DLD1 (cell line): Measurements from ENCODE around the gene NTNG1.

Experiments used
- in situ Hi-C: cut with HindIII; loops from 2 replicates; pipeline ENCODE4 v1.10.0; 2017; ENCODE audit warnings: low sequenced_read_pairs

Gene NTNG1

GRCh38 chr1:107487506-107487905 lies 346.7 kb downstream of the NTNG1 start:
- in situ Hi-C loops = no loop called here

GRCh38 chr1:107491582-107491981 lies 350.7 kb downstream of the NTNG1 start:
- in situ Hi-C loops = no loop called here

DNA sequence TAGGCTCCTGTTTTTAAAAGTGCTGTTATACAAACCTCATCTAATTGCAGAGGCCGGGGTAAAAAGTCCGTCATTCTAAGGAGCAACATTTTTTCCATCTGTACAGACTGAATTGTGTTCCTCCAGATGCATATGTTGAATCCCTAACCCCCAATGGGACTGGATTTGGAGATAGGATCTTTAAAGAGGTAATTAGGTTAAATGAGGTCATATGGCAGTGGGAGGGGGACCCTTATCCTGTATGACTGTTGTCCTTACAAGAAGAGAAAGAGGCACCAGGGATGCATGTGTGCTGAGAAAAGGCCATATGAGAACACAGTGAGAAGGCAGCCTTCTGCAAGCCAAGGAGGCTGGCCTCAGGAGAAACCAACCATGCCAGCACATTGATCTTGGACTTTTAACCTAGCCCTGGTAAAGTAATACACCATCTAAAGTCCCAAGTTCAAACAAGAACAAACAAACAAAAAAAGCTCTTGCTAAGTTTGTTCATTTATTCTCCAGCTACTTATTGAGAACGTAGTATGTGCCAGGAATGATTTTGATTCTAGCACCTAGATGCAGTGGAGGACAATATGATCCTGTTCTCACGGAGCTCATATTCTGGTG lies 352.4 kb downstream of the NTNG1 start:
- in situ Hi-C loops = no loop called here

GRCh38 chr1:107494061-107494460 lies 353.2 kb downstream of the NTNG1 start:
- in situ Hi-C loops = no loop called here

DNA sequence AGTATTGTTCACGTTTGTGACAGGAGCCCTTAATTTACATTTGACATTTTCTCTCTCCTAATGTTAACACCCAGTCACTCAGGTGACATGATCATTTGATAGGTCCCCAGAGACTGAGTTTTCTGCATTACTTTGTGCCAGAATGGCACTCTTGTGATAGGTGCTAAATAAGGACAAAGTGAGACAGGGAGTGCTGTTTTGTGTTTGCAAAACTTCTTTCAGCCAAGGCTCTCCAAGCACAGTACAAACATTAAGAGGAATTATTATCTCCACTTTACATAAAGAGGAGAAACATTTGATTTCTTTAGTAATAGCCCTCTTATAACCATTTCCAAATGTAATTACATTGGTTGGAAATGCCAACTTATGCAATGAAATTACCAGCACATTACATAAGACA lies 355.2 kb downstream of the NTNG1 start:
- in situ Hi-C loops = no loop called here

- in situ Hi-C loops = no loop called here
These were observed 358.4 kb downstream of the NTNG1 start for GRCh38 chr1:107499139-107499744.

- in situ Hi-C loops = no loop called here
These were observed 360.3 kb downstream of the NTNG1 start for GRCh38 chr1:107501081-107501605.

GRCh38 chr1:107510347-107510746 lies 369.5 kb downstream of the NTNG1 start:
- in situ Hi-C loops = no loop called here

DNA sequence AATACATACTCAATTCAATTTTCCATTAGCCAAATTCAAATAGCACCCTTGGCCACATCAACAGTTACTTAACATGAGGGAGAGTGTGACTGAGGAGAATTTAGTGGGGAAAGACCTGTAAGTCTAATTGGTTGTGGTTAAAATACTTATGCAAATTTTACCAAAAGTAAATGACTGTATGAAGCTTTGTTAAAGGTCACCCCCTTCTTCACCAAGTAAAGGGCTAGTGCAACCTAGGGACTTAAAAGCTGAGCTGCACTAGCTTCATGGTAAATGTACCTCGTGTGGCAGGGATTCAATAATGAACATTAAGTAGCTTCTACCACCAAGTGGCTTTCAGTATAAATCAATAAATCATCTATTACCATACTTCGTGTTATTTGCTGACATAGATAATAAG lies 372.0 kb downstream of the NTNG1 start:
- in situ Hi-C loops = no loop called here

DNA sequence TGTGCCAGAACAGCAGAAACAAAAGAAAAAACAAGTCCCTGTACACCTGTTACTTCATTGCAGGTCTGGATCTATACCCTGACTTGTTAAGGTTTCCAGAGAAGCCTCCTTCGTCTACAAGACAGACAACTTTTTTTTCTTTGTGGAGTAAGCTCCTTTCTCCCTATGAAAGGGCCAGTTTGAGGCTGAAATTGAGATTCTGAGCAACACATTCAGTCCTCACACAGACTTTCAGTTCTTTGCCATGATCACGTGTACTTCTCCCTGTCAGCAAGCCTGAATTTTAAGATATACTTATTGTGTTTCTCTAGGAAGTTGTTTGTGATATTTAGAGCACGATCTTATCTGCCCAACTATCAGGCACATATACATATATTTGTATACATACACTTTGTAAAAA lies 374.0 kb downstream of the NTNG1 start:
- in situ Hi-C loops = no loop called here

- in situ Hi-C loops = no loop called here
These were observed 374.9 kb downstream of the NTNG1 start for GRCh38 chr1:107515702-107516101.

DNA sequence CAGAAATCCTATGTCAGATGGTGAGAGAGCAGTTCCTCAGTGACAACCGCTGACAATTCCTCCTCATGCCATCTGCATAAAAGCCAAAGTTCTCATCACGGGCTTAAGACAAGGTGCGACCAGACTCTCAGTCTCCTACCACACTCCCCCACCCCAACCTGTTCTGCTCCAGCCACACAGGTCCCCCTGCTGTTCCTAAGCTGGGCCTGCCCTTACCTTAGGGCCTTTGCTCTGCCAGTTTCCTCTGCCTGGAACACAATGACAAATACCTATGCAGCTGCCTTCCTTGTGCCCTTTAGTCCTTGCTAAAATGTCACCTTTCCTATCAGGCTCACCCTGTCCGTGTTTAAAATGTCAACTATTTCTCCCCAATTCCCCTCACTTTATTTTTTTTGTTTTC lies 382.2 kb downstream of the NTNG1 start:
- in situ Hi-C loops = no loop called here

DNA sequence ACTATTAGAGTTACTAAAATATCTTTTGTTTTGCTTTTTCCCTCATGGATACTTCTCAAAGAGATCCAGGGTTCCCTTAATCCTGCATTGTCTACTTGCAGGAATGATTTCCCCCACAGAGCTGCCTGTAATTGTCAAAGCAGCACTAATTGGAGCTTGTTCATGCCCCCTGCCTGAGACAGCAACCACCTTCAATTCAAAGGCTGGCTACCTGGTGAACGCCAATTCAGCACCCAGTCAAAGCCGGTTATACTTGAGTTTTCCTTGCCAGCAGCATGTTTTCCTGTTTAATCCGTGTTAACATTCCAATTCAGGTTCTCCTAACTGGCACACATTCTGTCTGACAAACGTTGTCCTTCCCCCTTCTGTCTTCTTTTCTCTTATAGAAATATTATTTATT lies 382.9 kb downstream of the NTNG1 start:
- in situ Hi-C loops = no loop called here

DNA sequence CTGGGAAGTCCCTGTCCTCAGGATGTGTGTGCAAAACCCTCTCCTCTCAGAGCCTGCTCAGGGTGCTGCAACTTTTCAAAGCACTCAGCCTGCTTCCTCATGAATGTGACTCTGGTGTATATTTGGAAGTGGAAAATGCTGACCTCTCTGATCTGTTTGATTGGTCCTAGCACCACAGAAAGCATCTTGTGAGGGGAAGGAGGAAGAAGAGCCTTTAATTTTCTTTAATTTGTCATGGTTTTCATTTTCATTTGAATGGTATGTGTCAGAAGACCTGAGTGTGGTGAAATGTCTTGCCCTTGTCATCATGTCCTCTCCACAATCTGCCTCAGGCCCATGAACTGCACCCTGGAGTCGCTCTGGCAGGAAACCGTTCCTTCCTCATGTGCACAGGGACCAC lies 383.5 kb downstream of the NTNG1 start:
- in situ Hi-C loops = no loop called here

DNA sequence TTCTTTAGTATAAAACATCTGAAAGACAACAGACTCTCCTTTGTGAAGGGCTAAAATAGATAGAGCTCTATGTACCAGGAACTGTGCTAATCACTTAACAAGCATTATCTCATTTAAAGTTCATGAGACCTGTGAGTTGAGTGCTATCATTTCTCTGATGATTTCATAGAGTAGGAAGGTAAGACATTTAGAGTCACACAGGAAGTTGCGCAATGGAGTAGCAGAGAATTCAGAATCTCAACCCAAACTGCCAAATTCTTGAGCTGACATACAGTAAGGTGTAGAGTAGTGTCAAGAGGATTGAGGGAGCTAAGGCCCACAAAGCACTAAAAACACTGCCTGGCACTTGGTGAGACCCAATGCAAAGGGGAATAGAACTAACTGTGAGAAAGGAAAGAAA lies 384.3 kb downstream of the NTNG1 start:
- in situ Hi-C loops = no loop called here

GRCh38 chr1:107525961-107526360 lies 385.1 kb downstream of the NTNG1 start:
- in situ Hi-C loops = no loop called here

- in situ Hi-C loops = no loop called here
These were observed 385.8 kb downstream of the NTNG1 start for GRCh38 chr1:107526524-107527198.

- in situ Hi-C loops = no loop called here
These were observed 388.8 kb downstream of the NTNG1 start for GRCh38 chr1:107529511-107530149.

DNA sequence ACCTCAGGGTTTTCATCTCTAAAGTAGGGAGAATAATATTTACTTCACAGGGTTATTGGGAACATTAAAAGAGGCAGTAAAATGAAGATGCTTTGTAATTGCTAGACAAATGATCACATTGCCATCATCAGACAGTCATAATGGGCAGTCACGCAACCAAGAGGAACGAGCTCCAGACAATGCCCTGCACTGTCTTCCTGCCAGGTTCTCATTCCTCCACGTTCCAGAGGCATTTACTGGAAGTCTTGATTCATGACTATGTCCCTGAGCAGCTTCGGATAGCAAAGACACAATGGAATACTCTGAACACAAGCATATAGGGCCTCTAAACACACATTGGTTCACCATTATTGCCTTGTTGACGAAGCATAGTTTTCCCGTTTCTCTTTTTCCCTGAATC lies 389.7 kb downstream of the NTNG1 start:
- in situ Hi-C loops = no loop called here

DNA sequence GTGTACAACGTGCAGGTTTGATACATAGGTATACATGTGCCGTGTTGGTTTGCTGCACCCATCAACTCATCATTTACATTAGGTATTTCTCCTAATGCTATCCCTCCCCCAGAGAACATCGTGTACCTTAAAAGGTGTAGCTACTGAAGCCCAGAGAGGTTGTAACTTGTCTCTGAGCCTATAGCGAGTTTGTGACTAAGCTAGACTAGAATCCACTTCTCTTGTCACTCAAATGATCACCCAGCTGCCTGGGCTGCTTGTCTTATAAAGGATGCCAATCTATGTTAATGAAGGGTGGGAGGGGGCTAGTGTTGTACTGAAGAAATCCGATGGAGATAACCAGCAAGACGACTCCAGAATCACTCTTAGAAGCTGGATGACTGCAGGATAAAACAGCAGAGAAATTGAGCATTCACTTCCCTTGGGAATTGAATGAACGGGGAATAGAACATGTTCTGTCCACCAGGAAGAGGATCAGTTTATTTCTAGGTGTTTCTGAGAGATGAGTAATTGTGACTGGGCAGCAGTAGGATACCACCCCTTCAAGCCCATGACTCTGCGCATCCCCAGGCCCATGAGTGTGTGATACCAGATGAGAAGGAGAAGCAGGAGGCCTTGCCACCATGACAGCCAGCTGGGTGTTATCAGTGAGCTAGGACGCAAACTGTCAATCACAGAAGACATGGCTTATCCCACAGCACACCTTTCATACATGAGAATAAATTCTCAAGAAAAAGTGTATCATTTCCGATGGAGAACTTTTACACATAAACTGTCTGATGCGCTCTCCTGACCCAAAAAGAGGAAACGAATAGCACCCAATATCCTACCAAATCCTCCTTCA lies 390.4 kb downstream of the NTNG1 start:
- in situ Hi-C loops = no loop called here

DNA sequence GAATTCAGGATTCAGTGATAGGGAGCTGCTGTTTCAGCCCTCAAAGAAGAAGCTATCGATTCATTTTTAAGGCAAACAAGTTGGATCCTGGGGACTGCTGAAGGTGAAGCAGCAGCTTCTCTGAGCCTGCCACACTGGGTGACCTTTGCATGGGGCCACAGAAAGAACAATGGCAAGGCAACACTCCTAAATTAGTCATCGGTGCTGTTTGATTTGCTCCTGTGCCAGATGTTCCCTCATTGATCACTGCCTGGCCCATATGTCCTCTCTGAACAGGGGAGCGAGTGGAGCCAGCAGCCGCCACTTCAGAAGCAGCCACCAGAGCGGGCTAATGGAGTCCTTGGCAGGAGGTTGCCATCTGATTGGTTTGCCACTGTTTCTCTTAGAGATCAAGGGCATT lies 391.5 kb downstream of the NTNG1 start:
- in situ Hi-C loops = no loop called here
